D341Med (cell line): ENCODE results near the gene SH3RF3.

ENCODE experiments used
- DNase-seq: peaks from one replicate; pipeline ENCODE4 v3.0.0; 2012; ENCODE audit warnings: low spot score

The SH3RF3 gene

GRCh38 chr2:109183871-109184270 is 54.9 kb downstream of the SH3RF3 start:
- DNase-seq: no peak

- DNase-seq: no peak
Observed at GRCh38 chr2:109184368-109184767, 55.4 kb downstream of the SH3RF3 start.

GRCh38 chr2:109185338-109185737 is 56.3 kb downstream of the SH3RF3 start:
- no peak for DNase-seq

DNA sequence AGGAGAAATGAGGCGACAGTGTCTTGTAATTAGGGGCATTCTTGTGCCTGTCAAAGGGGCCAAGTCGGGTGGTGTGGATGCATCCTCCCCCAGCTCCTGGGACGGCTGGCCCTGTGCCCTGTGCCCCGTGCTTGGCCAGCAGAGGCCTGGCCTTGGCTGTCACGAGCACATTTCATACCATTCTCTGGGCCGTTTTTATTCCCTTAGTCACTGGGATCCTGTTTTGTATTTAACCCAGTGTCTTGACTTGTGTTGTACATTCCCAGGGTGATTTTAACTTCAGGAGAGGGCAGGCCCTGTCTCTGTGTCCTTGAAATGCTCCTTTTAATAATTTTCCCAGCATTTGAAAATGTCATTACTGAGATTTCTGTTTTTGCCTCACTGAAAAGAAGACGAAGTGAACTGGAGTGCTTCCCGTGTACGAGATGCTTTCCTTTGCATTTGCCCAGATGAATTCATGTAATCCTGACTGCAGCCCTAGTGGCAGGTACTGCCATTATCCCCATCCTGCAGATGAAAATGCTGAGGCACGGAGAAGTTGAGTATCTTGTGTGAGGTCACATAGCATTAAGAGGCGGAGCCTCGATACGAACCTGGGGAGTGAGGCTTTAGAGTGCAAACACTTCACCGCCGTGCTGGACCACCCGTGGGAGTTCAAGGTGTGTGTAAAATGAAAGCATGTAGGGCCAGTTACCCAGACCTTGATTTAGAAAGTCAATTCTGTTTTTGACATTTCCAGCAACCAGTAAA is 57.0 kb downstream of the SH3RF3 start:
- no peak for DNase-seq

GRCh38 chr2:109186656-109187250 is 57.7 kb downstream of the SH3RF3 start:
- DNase-seq: no peak

DNA sequence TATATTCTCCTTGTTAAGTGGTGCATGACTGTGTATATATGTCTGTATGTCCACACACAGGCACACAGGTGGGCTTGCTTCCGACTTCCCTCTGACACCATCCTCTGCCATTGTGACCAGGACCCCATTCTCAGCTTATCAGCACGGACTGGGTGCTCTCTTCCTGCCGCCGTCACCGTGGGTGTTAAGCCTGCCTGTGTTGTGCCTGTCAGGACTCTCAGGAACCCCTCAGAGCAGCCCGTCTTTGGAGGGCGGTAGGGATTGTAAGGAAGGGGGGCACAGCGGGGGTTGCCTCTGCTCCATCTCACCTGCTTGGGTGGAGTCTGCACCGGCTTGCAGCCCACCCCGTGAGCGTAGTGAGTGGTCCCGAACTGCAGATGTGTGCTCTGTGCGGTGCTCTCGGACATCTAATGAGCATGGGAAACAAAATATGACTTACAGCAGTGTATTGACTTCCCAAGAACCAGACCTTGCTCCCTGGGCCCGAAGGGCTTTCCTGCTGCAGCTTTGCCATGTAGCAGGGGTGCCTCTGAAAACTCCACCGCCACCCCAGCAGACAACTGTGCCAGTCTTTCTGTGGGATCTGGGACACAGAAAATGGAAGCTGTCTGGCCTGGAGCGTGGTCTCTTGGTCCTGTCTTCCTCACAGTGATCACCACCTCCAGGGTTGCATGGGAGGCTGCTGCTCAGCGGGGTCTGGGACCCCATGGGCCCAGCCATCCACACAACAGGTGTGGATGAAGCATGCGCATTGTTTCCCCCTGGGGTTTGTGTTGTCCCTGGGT is 58.9 kb downstream of the SH3RF3 start:
- no peak for DNase-seq

GRCh38 chr2:109188496-109188890 is 59.5 kb downstream of the SH3RF3 start:
- DNase-seq: no peak

GRCh38 chr2:109188898-109189297 is 59.9 kb downstream of the SH3RF3 start:
- no peak for DNase-seq

DNA sequence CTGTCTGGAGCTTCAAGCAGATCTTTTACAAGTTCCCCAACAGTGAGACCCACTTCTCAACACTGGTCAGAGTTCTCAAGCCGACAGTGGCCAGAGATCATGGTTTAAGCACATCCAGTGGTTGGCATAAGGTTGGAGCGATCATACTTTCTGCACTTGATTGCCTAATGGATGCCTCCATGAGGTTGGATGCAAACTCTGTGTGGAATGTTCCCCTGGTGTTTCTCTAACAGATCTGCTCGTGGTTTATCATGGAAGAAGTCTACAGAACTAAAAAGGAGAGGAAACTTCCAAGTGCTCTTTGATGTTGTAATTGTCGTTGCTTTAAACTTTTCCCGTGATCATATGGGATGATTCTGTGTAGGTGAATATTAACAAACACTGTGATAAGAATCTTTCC is 60.7 kb downstream of the SH3RF3 start:
- no peak for DNase-seq

DNA sequence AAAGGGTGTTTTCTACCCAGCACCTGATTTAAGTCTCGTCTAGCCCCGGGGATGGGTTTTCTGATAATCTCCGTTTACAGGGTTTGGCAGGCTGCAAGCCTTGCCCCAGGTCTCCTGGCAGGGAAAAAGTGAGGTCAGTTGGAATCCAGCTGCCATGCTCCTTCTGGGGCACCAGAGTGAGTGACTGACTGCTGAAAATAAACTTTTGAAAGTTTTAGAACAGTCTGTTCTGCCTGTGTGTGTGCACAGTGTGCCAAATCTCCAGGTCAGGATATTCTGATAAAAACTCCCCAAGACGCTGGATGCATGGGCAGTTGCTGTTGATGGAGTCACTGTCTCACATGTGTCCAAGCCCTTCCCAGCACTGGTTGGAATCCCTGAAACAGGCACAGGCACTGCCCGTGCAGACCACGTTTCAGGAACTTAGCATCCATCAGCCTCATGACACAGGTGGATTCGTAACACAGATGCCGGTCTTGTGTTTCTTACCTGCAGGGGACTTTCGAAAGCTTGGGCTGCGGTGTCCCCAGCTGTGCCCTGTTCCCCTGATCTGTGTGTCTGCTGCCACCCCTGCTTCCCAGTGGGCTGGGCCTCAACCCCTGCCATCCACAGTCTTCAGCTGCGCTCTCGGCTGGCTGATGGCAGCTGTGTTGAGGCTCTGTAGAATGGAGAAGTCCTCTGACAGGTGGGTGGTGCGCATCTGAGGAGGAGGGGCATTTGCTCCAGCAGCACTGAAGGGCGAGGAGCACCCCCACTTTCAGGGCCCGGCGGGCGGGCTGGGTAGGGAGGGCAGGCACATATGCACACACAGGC is 65.0 kb downstream of the SH3RF3 start:
- no peak for DNase-seq

- no peak for DNase-seq
Observed at GRCh38 chr2:109194620-109194937, 65.6 kb downstream of the SH3RF3 start.

GRCh38 chr2:109195193-109196045 is 66.4 kb downstream of the SH3RF3 start:
- DNase-seq: no peak

- DNase-seq: no peak
Observed at GRCh38 chr2:109196081-109196875, 67.3 kb downstream of the SH3RF3 start.

DNA sequence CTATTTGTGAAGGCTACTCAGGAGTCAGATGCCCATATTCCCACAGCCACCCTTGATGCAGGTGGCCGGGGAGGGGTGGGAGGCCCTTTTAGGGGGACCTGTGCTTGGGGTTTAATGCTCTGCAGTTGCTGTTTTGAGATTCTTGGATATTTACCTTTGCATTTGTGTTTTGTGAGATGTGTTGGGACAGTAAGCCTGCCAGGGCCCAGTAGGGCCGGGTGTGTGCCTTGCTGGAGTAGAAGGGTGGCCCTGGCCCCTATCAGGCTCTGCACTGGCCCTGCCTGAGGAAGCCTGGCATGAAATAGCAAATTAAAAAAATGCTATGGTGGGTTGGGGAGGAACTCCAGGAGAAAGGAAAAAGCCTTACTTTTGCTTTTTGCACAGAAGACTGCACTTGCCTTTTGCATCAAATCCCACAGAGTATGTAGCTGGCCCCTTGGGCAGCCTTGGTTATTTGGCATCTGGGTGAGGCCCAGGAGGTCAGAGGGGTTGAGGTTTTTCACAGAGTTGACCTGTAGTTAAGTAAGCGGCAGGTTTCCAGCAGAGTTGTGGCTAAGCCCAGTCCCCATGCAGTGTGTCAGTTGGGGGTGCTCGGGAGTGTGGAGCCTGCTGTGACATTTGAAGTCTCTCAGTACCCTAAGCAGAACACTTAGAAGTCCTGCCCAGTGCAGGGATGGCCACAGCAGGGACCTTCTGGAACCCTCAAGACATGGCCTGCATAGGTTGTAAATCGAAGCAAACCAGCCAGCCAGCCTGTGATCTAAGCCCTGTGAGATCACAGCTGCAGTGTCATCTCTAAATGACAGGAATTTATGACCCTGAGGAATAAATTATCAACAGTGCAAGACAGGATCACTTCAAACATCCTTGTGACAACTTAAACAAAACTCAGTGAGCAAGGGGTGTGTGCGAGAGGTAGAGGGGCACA is 68.8 kb downstream of the SH3RF3 start:
- DNase-seq: no peak

GRCh38 chr2:109199790-109200189 is 70.8 kb downstream of the SH3RF3 start:
- DNase-seq: no peak

DNA sequence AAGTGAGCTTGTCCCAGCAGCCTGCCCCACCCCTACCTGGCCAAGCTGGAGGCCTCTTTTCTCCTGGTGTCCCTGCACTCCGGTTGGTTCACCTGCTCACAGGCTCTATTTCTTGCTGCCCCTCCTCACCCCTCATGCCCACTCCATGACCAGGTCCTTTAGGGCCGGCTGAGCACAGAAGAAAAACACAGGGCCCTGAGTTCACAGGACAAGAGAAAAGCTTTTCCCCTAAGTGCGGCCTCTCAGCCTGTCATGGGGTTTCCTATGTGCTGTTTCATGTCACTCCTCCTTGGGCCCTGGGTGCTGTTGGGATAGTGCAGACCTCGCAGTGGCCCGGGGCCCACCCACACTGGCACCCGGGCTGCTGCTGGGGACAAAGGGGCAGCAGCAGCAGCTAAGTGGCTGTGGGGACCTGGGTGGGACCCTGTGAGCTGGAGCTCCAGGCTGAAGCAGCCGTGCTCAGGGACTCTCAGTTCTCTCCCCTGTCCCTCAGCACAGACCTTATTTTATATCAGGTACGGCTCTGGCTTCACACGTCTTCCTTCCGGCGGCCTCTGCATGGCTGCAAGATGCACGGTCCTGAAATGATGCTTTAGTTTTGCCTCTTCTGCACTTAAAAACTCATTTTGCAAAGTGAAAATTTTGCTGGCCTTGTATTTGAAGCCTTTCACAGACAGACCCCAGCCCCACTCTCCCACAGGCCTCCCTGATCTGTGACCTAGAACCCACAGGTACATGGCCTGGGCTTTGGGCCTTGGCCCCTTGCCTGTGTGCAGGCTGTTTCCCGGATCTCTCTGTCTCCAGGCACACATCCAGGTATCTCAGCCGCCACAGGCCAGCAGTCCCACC is 71.8 kb downstream of the SH3RF3 start:
- no peak for DNase-seq

DNA sequence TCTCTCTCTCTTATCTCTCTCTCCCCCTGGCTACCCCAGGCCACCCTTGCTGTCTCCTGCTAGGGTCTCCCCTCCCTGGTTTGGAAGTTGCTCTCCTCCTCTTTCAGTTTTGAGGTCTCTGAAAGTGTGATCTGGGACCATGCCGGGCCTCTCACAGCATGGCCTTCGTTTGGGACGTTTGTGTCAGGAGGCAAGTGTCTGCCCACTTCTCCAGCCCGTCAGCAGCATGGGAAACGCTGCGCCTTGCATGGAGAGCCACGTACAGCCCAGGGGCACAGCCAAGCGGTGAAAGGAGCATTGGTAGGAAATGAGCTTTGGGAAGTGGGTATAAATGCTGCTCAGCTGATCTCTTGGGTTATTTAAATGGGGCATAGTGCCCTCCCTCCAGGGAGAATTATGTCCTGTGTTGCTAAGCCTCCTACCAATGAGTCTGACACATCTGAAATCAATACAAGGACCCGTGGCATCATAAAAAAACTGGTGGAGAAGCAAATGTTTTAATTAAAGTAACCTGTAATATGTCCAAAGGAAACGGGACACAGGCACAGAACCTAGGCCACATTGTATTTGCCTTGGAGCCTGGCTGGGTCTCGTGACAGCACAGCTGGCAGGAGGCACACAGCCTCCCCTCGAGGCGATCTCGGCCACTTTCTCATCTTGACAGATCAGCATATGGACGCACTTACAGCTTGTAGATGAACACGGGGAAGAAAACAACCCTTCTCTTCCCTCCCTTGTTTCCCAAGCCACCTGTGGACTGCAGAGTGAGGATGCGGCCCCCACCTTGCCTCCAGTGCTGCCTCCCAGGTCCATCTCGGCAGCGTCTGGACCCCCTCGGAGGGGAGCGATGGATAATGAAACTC is 72.7 kb downstream of the SH3RF3 start:
- DNase-seq: no peak

DNA sequence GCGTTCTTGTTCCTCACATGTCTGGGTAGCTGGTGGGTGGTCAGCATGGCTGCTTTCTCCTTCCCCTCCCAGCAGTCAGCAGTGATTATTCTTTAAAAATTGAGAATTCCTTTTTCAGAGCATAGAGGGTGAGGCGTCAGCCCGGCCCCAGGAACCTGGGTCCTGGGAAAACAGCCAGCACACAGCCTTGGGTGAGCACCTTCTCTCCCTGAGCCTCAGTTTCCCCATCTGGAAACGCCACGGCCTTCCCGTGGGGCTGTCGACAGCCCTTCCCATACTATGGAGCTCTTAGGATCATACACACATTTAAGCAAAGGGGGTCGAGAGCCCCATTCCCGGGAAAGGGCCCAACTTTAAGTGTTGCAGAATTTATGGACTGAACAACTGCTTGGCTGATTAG is 73.5 kb downstream of the SH3RF3 start:
- no peak for DNase-seq
